Measurements from ENCODE around the gene SHLD3. TPM values are rescaled to one million over a fixed set of nuclear protein-coding genes. Genes with fewer than 3 reads are reported as not detected.

SHLD3 gene
- total and polyA plus RNA-seq, 9 of the 15 experiments (the other 6 are each of a cell fraction or from before 2014, with no cell fraction given) = 3.0 to 14.5 (median 8.6) TPM

GRCh38 chr5:65624025-65624570 lies 729 bp upstream of the SHLD3 start, which contains the start of gene TRIM23 (continued):
- TF ChIP-seq CBX3 (IDR thresholded peaks at IDR 0.05; ENCODE audit: borderline replicate concordance in 1 of 2, low read length in 2 of 2) (no peak; a peak in 1 of 3 replicates), SREBF1 (IDR thresholded peaks at IDR 0.05; ENCODE audit: borderline replicate concordance, low read depth, low read length) (no peak), KLF1 (tag; IDR thresholded peaks at IDR 0.05) (no peak), PTBP1 (IDR thresholded peaks at IDR 0.05; ENCODE audit: low read depth, low read length) (no peak), GATAD2B (IDR thresholded peaks at IDR 0.05; ENCODE audit: borderline replicate concordance) (no peak), HDAC3 (IDR thresholded peaks at IDR 0.05; ENCODE audit: borderline replicate concordance, partially characterized antibody) (no peak), NR2F6 (CRISPR knock-in tag; IDR thresholded peaks at IDR 0.05) (no peak), KAT2B (IDR thresholded peaks at IDR 0.05; ENCODE audit: low read depth, low read length) (no peak), BRF1 (IDR thresholded peaks at IDR 0.05; ENCODE audit: borderline replicate concordance, extremely low read depth, insufficient read length) (no peak), ZBTB7A (IDR thresholded peaks at IDR 0.05; ENCODE audit: borderline replicate concordance, control insufficient read depth, low read depth, low read length) (peak; percentile 27; the same call in 1 of the 2 replicates), ZNF778 (CRISPR knock-in tag; IDR thresholded peaks at IDR 0.05) (no peak), ERF (CRISPR knock-in tag; IDR thresholded peaks at IDR 0.05) (no peak), FOXK1 (CRISPR knock-in tag; IDR thresholded peaks at IDR 0.05; ENCODE audit: borderline replicate concordance) (no peak; the same call in 1 of the 2 replicates), U2AF2 (optimal IDR thresholded peaks at IDR 0.05; ENCODE audit: low read depth, low read length) (no peak), HNRNPLL (IDR thresholded peaks at IDR 0.05; ENCODE audit: low read depth, low read length, poor library complexity, severe bottlenecking) (peak; percentile 92), KDM1A (IDR thresholded peaks at IDR 0.05) (peak; percentile 31 to 40; a peak in 2 of 4 replicates), POLR2B (IDR thresholded peaks at IDR 0.05; ENCODE audit: low read depth, partially characterized antibody) (peak; percentile 67)
- TF ChIP-seq, protein P1, sequence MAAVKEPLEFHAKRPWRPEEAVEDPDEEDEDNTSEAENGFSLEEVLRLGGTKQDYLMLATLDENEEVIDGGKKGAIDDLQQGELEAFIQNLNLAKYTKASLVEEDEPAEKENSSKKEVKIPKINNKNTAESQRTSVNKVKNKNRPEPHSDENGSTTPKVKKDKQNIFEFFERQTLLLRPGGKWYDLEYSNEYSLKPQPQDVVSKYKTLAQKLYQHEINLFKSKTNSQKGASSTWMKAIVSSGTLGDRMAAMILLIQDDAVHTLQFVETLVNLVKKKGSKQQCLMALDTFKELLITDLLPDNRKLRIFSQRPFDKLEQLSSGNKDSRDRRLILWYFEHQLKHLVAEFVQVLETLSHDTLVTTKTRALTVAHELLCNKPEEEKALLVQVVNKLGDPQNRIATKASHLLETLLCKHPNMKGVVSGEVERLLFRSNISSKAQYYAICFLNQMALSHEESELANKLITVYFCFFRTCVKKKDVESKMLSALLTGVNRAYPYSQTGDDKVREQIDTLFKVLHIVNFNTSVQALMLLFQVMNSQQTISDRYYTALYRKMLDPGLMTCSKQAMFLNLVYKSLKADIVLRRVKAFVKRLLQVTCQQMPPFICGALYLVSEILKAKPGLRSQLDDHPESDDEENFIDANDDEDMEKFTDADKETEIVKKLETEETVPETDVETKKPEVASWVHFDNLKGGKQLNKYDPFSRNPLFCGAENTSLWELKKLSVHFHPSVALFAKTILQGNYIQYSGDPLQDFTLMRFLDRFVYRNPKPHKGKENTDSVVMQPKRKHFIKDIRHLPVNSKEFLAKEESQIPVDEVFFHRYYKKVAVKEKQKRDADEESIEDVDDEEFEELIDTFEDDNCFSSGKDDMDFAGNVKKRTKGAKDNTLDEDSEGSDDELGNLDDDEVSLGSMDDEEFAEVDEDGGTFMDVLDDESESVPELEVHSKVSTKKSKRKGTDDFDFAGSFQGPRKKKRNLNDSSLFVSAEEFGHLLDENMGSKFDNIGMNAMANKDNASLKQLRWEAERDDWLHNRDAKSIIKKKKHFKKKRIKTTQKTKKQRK (IDR thresholded peaks at IDR 0.05; ENCODE audit: borderline replicate concordance, low read depth, low read length) = no peak
- TF ChIP-seq, protein P2, sequence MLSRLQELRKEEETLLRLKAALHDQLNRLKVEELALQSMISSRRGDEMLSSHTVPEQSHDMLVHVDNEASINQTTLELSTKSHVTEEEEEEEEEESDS (CRISPR knock-in tag; IDR thresholded peaks at IDR 0.05) = no peak
- TF ChIP-seq, protein P3, sequence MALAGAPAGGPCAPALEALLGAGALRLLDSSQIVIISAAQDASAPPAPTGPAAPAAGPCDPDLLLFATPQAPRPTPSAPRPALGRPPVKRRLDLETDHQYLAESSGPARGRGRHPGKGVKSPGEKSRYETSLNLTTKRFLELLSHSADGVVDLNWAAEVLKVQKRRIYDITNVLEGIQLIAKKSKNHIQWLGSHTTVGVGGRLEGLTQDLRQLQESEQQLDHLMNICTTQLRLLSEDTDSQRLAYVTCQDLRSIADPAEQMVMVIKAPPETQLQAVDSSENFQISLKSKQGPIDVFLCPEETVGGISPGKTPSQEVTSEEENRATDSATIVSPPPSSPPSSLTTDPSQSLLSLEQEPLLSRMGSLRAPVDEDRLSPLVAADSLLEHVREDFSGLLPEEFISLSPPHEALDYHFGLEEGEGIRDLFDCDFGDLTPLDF (CRISPR knock-in tag; IDR thresholded peaks at IDR 0.05) = no peak
- TF ChIP-seq, protein P4, sequence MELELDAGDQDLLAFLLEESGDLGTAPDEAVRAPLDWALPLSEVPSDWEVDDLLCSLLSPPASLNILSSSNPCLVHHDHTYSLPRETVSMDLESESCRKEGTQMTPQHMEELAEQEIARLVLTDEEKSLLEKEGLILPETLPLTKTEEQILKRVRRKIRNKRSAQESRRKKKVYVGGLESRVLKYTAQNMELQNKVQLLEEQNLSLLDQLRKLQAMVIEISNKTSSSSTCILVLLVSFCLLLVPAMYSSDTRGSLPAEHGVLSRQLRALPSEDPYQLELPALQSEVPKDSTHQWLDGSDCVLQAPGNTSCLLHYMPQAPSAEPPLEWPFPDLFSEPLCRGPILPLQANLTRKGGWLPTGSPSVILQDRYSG (tag; conservative IDR thresholded peaks at IDR 0.05; ENCODE audit: low read depth) = no peak
- TF ChIP-seq, protein P5, sequence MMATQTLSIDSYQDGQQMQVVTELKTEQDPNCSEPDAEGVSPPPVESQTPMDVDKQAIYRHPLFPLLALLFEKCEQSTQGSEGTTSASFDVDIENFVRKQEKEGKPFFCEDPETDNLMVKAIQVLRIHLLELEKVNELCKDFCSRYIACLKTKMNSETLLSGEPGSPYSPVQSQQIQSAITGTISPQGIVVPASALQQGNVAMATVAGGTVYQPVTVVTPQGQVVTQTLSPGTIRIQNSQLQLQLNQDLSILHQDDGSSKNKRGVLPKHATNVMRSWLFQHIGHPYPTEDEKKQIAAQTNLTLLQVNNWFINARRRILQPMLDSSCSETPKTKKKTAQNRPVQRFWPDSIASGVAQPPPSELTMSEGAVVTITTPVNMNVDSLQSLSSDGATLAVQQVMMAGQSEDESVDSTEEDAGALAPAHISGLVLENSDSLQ (IDR thresholded peaks at IDR 0.05) = no peak

Data from K562 (cell line).